Measurements from ENCODE around the gene TMEM208.

The TMEM208 gene

GRCh38 chr16:67207249-67208091 lies 19.5 kb upstream of the TMEM208 start:
- H3K27ac Mint-ChIP-seq (ENCODE audit: low read depth) = no peak overlapping the region
- H3K4me1 Mint-ChIP-seq = no peaks in the 10 kb centered on the region
- H3K27me3 Mint-ChIP-seq = no peaks in the 10 kb centered on the region
- H3K4me3 Mint-ChIP-seq = no peak overlapping the region
- H3K36me3 Mint-ChIP-seq (ENCODE audit: insufficient read depth) = peaks cover 4% of the 10 kb centered on the region
- no peak for DNase-seq (ENCODE audit: low spot score in 2 of 2)
- no peak for ATAC-seq (replicated peaks; ENCODE audit: extremely low read depth, poor library complexity, severe bottlenecking)
- no peaks in the 10 kb centered on the region for H3K9me3 Mint-ChIP-seq

GRCh38 chr16:67208154-67208896 lies 18.6 kb upstream of the TMEM208 start:
- Mint-ChIP-seq H3K36me3 (ENCODE audit: insufficient read depth) (peaks cover 2% of the 10 kb centered on the region), H3K9me3 (no peaks in the 10 kb centered on the region), H3K4me1 (no peaks in the 10 kb centered on the region), H3K4me3 (no peak overlapping the region), H3K27ac (ENCODE audit: low read depth) (no peak overlapping the region), H3K27me3 (no peaks in the 10 kb centered on the region)
- ATAC-seq (replicated peaks; ENCODE audit: extremely low read depth, poor library complexity, severe bottlenecking) (no peak), DNase-seq (ENCODE audit: low spot score in 2 of 2) (no peak)

GRCh38 chr16:67209565-67209964 lies 17.4 kb upstream of the TMEM208 start:
- H3K4me1 Mint-ChIP-seq = no peaks in the 10 kb centered on the region
- no peak overlapping the region for H3K4me3 Mint-ChIP-seq
- H3K9me3 Mint-ChIP-seq = no peaks in the 10 kb centered on the region
- no peak for DNase-seq (ENCODE audit: low spot score in 2 of 2)
- ATAC-seq (replicated peaks; ENCODE audit: extremely low read depth, poor library complexity, severe bottlenecking) = no peak
- peaks cover 2% of the 10 kb centered on the region for H3K36me3 Mint-ChIP-seq (ENCODE audit: insufficient read depth)
- H3K27ac Mint-ChIP-seq (ENCODE audit: low read depth) = no peak overlapping the region
- no peaks in the 10 kb centered on the region for H3K27me3 Mint-ChIP-seq

- Mint-ChIP-seq H3K4me1 (no peaks in the 10 kb centered on the region), H3K27ac (ENCODE audit: low read depth) (no peak overlapping the region), H3K9me3 (no peaks in the 10 kb centered on the region), H3K36me3 (ENCODE audit: insufficient read depth) (no peaks in the 10 kb centered on the region), H3K27me3 (no peaks in the 10 kb centered on the region), H3K4me3 (no peak overlapping the region)
- no peak for DNase-seq (ENCODE audit: low spot score in 2 of 2)
- ATAC-seq (replicated peaks; ENCODE audit: extremely low read depth, poor library complexity, severe bottlenecking) = no peak
Measured at GRCh38 chr16:67210069-67210937, 16.6 kb upstream of the TMEM208 start.

- H3K27me3 Mint-ChIP-seq = no peaks in the 10 kb centered on the region
- ATAC-seq (replicated peaks; ENCODE audit: extremely low read depth, poor library complexity, severe bottlenecking) (no peak), DNase-seq (ENCODE audit: low spot score in 2 of 2) (no peak)
- no peaks in the 10 kb centered on the region for H3K36me3 Mint-ChIP-seq (ENCODE audit: insufficient read depth)
- no peaks in the 10 kb centered on the region for H3K9me3 Mint-ChIP-seq
- H3K4me1 Mint-ChIP-seq = no peaks in the 10 kb centered on the region
- H3K27ac Mint-ChIP-seq (ENCODE audit: low read depth) = no peak overlapping the region
- no peak overlapping the region for H3K4me3 Mint-ChIP-seq
Measured at GRCh38 chr16:67211674-67212073, 15.3 kb upstream of the TMEM208 start.

- Mint-ChIP-seq H3K4me3 (no peak overlapping the region), H3K27me3 (no peaks in the 10 kb centered on the region), H3K9me3 (no peaks in the 10 kb centered on the region), H3K4me1 (no peaks in the 10 kb centered on the region), H3K27ac (ENCODE audit: low read depth) (no peak overlapping the region), H3K36me3 (ENCODE audit: insufficient read depth) (no peaks in the 10 kb centered on the region)
- ATAC-seq (replicated peaks; ENCODE audit: extremely low read depth, poor library complexity, severe bottlenecking) = no peak
- no peak for DNase-seq (ENCODE audit: low spot score in 2 of 2)
Measured at GRCh38 chr16:67212766-67213165, 14.2 kb upstream of the TMEM208 start.

- DNase-seq (ENCODE audit: low spot score in 2 of 2) (no peak), ATAC-seq (replicated peaks; ENCODE audit: extremely low read depth, poor library complexity, severe bottlenecking) (no peak)
- Mint-ChIP-seq H3K36me3 (ENCODE audit: insufficient read depth) (no peaks in the 10 kb centered on the region), H3K4me1 (no peaks in the 10 kb centered on the region), H3K4me3 (no peak overlapping the region), H3K27me3 (no peaks in the 10 kb centered on the region), H3K27ac (ENCODE audit: low read depth) (no peak overlapping the region), H3K9me3 (no peaks in the 10 kb centered on the region)
Measured at GRCh38 chr16:67213197-67214019, 13.5 kb upstream of the TMEM208 start.

GRCh38 chr16:67215706-67216105 lies 11.2 kb upstream of the TMEM208 start:
- Mint-ChIP-seq H3K4me1 (no peaks in the 10 kb centered on the region), H3K27ac (ENCODE audit: low read depth) (peak overlapping the region; percentile 58), H3K4me3 (no peak overlapping the region), H3K9me3 (no peaks in the 10 kb centered on the region), H3K36me3 (ENCODE audit: insufficient read depth) (no peaks in the 10 kb centered on the region), H3K27me3 (no peaks in the 10 kb centered on the region)
- ATAC-seq (replicated peaks; ENCODE audit: extremely low read depth, poor library complexity, severe bottlenecking) (no peak), DNase-seq (ENCODE audit: low spot score in 2 of 2) (no peak)

- H3K27ac Mint-ChIP-seq (ENCODE audit: low read depth) = no peak overlapping the region
- H3K4me3 Mint-ChIP-seq = no peak overlapping the region
- ATAC-seq (replicated peaks; ENCODE audit: extremely low read depth, poor library complexity, severe bottlenecking) (no peak), DNase-seq (ENCODE audit: low spot score in 2 of 2) (no peak)
- no peaks in the 10 kb centered on the region for H3K4me1 Mint-ChIP-seq
- no peaks in the 10 kb centered on the region for H3K9me3 Mint-ChIP-seq
- no peaks in the 10 kb centered on the region for H3K27me3 Mint-ChIP-seq
- no peaks in the 10 kb centered on the region for H3K36me3 Mint-ChIP-seq (ENCODE audit: insufficient read depth)
Measured at GRCh38 chr16:67216612-67217490, 10.1 kb upstream of the TMEM208 start.

- no peak for ATAC-seq (replicated peaks; ENCODE audit: extremely low read depth, poor library complexity, severe bottlenecking)
- Mint-ChIP-seq H3K4me1 (peaks cover 34% of the 10 kb centered on the region), H3K36me3 (ENCODE audit: insufficient read depth) (peaks cover 16% of the 10 kb centered on the region), H3K4me3 (no peak overlapping the region), H3K9me3 (no peaks in the 10 kb centered on the region), H3K27ac (ENCODE audit: low read depth) (no peak overlapping the region), H3K27me3 (no peaks in the 10 kb centered on the region)
- DNase-seq (ENCODE audit: low spot score in 2 of 2) = no peak
Measured at GRCh38 chr16:67223992-67224391, 2.9 kb upstream of the TMEM208 start.

- Mint-ChIP-seq H3K36me3 (ENCODE audit: insufficient read depth) (peaks cover 18% of the 10 kb centered on the region), H3K9me3 (no peaks in the 10 kb centered on the region), H3K4me3 (peak overlapping the region; percentile 100), H3K27ac (ENCODE audit: low read depth) (peak overlapping the region; percentile 98), H3K27me3 (no peaks in the 10 kb centered on the region), H3K4me1 (peaks cover 34% of the 10 kb centered on the region)
- DNase-seq (ENCODE audit: low spot score in 2 of 2) = no peak
- no peak for ATAC-seq (replicated peaks; ENCODE audit: extremely low read depth, poor library complexity, severe bottlenecking)
Measured at GRCh38 chr16:67226295-67226803, 581 bp upstream of the TMEM208 start.

All from central memory CD8-positive, alpha-beta T cell (primary cell).